NCI-H2081 treated with DMSO at 0.1 percent for 48 hours (cell line): ENCODE data around the gene DIAPH1.

Experiments
- DNase-seq: peaks from one replicate; lab custom pipeline; 2025; lab: John Stamatoyannopoulos, UW

Gene DIAPH1

DNA sequence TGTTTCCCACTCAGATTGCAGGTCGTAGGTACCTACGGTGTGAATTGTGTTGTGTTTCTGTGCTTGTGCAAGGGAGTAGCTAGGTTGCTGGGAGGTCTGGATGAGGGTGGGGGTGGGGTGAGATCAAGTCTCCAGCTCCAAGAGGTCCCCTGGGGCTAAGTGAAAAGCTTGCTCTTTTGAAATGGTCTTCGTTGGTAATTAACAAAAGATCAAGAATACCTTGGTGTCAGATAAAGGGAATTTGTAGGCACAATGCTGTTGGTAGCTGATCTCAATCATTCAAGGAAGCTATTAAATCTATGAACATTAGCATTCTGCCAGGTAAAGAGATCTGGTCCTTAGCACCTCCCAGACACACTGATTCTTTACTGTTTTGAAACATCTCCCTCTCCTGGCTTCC lies 134.9 kb downstream of the DIAPH1 start:
- DNase-seq = no peak

DNA sequence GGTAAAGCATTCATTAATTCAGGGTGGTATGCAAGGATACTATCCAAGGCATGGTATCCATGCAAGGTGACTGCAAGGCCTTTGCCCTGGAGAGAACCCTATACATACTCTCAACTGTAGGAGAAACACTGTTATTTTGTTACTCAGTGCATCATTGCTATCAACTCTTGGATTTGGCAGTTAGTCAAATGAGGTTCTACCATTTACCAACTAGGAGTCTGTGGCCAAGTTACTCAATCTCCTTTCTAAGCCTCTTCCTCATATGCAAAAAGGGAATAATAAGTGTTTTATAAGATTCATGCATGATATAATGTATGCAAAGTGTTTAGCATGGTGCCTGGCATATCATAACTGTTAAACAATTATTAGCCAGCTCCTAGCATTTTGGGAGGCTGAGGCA lies 139.0 kb downstream of the DIAPH1 start:
- no peak for DNase-seq

DNA sequence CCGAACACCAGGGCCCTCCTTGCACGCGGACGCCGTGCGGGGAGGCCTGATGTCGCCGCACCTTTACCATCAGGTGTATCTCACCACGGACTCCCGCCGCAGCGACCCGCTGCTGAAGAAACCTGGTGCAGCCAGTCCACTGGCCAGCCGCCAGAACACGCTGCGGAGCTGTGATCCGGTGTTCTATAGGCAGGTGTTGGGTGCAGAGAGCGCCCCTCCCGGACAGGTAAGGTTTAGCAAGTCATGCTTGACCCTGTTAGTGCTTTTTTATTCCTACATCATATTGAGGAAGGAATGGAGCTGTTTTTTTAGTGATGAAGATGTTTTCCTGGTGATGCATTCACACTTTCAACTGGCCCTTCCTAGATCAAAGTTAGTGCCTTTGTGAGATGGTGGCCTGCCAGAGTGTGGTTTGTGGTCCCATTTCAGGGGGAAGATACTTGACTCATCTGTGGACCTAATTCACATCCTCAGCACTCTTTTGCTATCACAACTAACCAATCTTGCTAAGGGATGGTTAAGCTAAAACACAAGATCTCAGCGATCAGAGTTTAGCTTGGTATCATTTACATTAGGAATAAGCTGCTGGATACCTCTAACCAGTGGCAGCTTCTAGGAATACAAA lies 140.4 kb downstream of the DIAPH1 start:
- DNase-seq = no peak

DNA sequence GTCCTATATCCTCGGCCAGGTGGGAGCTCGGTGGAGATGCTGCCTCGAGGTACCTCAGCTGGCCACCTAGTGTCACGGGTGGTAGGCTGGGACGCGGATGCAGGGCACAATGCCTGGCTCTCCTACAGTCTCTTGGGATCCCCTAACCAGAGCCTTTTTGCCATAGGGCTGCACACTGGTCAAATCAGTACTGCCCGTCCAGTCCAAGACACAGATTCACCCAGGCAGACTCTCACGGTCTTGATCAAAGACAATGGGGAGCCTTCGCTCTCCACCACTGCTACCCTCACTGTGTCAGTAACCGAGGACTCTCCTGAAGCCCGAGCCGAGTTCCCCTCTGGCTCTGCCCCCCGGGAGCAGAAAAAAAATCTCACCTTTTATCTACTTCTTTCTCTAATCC lies 141.0 kb downstream of the DIAPH1 start:
- no peak for DNase-seq

DNA sequence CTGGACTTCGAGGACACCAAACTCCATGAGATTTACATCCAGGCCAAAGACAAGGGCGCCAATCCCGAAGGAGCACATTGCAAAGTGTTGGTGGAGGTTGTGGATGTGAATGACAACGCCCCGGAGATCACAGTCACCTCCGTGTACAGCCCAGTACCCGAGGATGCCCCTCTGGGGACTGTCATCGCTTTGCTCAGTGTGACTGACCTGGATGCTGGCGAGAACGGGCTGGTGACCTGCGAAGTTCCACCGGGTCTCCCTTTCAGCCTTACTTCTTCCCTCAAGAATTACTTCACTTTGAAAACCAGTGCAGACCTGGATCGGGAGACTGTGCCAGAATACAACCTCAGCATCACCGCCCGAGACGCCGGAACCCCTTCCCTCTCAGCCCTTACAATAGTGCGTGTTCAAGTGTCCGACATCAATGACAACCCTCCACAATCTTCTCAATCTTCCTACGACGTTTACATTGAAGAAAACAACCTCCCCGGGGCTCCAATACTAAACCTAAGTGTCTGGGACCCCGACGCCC lies 141.7 kb downstream of the DIAPH1 start:
- no peak for DNase-seq

DNA sequence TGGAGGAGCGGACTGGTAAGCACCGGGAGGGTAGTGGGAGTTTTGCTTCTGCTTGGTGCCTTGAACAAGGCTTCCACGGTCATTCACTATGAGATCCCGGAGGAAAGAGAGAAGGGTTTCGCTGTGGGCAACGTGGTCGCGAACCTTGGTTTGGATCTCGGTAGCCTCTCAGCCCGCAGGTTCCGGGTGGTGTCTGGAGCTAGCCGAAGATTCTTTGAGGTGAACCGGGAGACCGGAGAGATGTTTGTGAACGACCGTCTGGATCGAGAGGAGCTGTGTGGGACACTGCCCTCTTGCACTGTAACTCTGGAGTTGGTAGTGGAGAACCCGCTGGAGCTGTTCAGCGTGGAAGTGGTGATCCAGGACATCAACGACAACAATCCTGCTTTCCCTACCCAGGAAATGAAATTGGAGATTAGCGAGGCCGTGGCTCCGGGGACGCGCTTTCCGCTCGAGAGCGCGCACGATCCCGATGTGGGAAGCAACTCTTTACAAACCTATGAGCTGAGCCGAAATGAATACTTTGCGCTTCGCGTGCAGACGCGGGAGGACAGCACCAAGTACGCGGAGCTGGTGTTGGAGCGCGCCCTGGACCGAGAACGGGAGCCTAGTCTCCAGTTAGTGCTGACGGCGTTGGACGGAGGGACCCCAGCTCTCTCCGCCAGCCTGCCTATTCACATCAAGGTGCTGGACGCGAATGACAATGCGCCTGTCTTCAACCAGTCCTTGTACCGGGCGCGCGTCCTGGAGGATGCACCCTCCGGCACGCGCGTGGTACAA lies 142.5 kb downstream of the DIAPH1 start:
- DNase-seq = no peak

DNA sequence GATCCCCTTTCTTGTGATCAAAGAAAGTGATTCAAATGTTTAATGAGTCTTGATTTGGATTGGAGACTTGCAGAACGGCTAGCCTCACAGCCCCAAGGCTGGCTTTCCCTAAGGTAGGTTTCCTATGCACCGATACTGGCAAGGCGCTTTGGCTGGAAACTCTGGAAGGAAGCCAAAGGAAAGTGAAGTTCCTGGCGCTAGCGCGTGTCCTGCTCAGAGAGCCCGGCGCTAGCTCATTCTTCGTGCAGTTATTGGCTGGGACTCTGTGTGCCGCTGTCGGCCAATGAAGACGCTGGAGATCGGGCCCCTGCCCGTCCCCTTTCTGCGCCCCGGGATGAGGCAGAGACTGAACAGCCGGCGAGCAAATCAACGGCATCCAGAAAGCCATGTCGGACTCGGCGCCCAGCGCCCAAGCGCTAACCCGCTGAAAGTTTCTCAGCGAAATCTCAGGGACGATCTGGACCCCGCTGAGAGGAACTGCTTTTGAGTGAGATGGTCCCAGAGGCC lies 143.1 kb downstream of the DIAPH1 start, which contains the start of gene PCDHGC3:
Gene PCDHGC3 (plus strand): TSS at position 342 of the 507 bp plus-strand sequence. CDS start 151 bp downstream, at position 493.
- peak; percentile 44 for DNase-seq

DNA sequence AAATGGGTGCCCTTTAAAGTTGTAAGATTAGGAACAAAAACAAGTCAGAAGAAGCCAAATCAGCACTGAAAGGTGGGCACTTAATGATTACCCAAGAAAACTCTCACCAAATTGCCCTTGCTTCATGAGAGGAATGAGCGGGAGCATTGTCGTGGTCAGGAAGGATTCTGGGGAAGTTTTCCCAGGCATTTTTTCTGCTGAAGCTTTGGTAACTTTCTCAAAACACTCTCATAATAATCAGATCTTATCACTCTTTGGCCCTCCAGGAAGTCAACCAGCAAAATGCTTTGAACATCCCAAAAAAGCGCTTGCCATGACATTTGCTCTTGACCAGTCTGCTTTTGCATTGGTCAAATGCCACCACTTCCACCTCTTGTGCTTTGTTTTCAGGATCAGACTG lies 153.4 kb downstream of the DIAPH1 start:
- no peak for DNase-seq
